22Rv1 (cell line): ENCODE results near the gene SLC34A3.

ENCODE experiments used
- H3K27ac ChIP-seq: fragments of 450-650 bp; 2 replicates; pipeline ENCODE4 v1.5.1; 2017
- ZFX ChIP-seq: fragments of 450-650 bp; IDR thresholded peaks from 2 replicates; pipeline ENCODE4 v1.6.1; 2017; ENCODE audit warnings: antibody characterized with exemption, borderline replicate concordance
- TF ChIP-seq, protein P1 (sequence below): fragments of 450-650 bp; IDR thresholded peaks from 2 replicates; pipeline ENCODE4 v1.5.1; 2017; ENCODE audit warnings: mild to moderate bottlenecking

SLC34A3 gene

DNA sequence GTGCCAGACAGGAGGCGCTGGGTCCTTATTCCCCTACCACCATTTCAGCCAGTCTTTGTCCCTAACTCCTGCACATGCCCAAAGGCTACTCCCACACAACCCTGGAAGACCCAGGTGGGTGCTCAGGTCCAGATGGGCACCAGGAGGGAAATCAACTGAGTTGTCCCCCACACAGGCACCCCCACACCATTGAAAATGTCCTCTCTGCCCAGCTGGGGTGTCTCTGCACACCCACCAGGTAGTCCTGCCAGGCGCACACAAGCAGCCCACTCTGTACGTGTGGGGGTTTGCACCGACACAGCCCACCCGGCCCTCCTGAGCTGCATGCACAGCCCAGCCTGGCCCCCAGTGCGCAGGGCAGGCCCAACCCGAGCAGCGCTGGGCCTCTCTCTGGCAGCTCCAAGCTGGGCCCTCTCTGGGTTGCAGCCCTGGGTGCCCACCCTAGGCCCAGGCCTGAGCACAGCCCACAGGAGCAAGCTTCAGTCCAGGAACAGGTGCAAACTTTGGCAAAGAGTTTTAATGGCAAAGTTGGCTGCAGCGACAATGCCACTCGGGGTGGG is 10.9 kb upstream of the SLC34A3 start:
- TF ChIP-seq, protein P1, sequence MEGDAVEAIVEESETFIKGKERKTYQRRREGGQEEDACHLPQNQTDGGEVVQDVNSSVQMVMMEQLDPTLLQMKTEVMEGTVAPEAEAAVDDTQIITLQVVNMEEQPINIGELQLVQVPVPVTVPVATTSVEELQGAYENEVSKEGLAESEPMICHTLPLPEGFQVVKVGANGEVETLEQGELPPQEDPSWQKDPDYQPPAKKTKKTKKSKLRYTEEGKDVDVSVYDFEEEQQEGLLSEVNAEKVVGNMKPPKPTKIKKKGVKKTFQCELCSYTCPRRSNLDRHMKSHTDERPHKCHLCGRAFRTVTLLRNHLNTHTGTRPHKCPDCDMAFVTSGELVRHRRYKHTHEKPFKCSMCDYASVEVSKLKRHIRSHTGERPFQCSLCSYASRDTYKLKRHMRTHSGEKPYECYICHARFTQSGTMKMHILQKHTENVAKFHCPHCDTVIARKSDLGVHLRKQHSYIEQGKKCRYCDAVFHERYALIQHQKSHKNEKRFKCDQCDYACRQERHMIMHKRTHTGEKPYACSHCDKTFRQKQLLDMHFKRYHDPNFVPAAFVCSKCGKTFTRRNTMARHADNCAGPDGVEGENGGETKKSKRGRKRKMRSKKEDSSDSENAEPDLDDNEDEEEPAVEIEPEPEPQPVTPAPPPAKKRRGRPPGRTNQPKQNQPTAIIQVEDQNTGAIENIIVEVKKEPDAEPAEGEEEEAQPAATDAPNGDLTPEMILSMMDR, result no peak
- no peak for TF ChIP-seq ZFX
- H3K27ac ChIP-seq, result peak overlapping the region; percentile 97

DNA sequence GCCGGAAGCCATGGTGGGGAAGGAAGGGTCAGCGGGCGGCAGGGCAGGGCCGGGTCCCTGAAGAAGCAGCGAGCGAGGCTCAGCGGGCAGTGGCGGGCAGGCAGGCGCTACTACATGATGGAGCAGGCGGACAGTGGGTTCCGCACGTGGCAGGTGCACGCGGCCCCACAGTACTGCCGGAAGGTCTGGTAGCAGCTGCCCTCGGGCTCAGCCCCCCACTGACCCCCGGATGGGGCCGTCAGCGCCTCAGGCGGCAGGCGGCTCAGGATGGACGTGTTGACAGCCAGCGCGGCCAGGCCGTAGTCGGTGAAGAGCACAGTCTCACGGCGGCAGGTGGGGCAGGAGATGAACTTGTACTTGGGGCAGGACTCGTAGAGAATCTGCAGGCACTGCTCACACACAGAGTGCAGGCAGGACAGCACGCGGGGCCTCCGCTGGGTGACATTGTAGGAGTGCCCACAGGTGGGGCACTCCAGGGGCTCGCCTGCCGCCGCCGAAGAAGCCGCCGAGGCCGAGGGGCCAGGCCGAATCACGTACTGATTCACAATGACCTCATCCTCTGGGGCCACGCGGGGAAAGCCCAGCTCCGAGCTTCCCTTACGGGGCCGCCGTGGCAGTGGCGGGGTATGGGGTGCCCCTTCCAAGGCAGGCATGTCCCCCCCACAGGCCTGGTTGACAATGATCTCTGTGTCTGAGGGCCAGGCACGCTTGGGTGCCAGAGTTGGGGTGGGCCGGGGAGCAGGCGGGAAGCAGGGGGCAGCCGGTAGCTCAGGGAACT is 10.2 kb upstream of the SLC34A3 start:
- H3K27ac ChIP-seq, result peak overlapping the region; percentile 97
- TF ChIP-seq, protein P1, result no peak
- no peak for TF ChIP-seq ZFX

DNA sequence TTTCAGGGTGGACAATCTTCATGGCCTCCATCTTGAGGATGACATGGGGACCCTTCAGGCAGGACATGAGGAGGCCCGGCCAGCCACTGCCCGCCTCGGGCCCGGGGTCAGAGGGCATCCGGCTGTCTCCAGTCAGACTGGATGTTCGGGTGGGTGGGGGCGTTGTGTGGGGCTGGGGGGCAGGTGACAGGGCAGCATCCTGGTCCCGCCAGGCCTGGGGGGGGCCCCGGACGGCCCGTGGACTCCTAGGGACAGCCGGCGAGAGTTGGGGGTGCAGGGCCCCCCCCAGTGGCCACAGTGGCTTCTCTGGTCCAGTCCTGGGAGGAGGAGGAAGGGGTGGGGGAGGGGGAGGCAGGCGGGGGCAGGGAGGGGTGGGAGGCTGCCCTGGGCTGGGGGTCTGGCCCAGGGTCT is 9.6 kb upstream of the SLC34A3 start:
- peak overlapping the region; percentile 97 for H3K27ac ChIP-seq
- TF ChIP-seq, protein P1, result no peak
- TF ChIP-seq ZFX, result no peak

DNA sequence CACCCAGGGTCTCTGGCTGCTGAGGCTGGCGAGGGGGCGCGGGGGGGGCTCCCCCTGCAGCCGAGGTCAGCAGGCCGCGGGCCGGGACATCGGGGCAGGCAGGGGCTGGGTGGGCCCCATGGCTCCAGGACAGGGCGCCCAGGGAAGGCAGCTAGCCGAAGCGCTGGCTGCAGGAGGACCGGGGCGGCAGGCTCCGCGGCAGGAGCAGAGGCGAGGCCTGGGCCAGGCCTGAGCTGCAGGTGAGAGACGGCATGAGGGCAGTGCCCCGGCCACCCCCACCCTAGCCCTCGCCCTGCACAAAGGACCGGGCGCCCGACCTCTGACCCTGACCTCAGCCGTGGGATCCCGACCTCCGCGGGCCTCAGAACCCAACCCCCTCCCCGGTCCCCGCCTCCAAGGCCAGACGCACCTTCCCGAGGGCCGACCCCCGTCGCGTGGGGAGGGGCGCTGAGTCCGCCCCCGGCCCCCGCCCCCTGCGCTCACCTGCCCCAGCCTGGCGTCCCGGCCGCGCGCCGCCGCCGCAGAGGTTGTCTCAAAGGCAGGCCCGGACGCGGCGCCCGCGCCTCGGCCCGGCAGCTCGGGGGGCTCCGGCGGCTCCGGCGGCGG is 9.1 kb upstream of the SLC34A3 start:
- H3K27ac ChIP-seq, result peak overlapping the region; percentile 97
- no peak for TF ChIP-seq ZFX
- TF ChIP-seq, protein P1, result no peak

DNA sequence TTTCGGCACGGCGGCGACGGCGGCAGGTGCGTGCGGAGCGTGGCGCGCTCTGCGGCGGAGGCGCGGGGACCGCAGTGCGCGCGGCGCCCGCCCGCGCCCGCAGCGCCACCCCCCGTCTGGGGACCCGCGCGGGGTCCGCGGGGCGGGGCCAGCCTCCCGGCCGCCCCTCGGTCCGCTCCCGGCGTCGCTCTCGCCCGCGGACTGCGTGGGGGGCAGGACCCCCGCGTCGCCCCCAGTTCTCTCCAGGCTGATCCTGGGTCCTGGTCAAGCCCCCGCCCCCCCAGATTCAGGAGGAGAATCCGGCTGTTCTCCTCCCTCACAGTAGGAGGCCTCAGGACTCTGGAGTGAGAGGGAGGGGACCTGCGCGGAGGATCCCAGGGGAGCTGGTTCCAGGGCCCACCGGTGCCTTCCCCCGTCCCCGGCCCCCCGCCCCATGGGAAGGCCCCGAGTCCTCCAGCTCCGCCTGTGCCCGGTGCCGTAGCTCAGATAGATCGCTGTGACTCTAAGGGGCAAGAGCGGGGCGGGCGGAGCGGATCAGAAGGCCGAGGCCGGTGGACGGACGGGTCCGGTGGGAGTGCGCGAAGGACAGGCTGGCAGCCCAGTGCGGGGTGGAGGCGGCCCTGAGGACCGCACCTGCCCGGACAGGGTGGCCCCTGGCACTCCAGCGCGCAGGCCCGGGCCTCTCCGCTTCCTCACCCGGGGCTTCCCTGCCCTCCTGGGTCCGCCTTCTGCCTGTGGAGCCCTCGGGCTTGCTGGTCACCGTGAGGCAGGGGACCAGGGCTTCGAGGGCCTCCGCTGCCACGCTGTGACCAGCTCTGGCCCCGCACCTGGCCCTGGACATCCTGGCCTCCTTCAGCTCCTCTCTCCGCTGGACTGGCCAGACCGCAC is 8.3 kb upstream of the SLC34A3 start, which contains the start of gene RNF208:
RNF208 (minus strand) TSS at position 51 of the 888 bp plus-strand sequence. CDS start 1,028 bp downstream, outside the sequence.
- peak within 1 kb of the TSS; percentile 97 for H3K27ac ChIP-seq
- TF ChIP-seq, protein P1, result no peak
- no peak for TF ChIP-seq ZFX

DNA sequence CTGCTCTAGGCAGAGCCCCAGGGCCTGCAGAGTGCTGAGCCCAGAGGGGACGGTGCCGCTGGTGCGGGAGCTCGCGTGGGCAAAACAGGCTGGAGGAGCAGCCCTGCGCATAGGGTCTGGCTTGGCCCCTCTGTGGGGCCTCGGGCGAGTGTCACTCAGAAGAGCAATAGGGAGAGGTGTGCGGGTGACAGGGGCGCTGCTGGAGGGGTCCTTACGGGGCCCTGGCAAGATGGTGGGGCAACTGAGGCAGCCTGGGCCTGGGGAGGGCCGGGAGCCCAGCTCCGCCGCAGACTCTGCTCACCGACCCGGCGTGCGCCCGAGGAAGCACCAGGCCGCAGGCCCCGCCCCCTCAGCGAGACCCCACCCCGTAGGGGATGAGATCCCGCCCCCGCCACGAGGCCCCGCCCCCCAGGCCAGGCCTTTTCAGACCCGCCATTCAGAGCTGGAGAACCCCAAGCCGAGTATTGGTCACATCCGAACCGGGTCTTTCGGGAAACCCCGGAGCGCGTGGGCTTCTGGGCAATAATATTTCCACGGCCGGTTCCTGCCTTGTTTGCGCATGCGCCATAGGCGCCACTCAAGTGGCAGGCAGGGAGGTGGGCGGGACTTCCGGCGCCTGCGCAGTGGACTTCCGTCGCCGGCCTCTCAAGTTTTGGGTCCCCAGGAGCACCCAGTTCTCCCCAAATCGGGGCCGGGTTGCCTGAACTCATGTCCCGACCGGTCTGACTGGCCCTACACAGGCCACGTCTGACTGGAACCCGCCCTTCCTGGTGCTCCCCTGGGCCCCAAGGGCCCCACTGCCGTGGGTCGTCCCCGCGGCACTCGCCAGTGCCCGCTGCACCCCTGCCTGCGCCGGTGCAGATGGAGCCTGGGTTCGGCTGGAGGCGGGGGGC is 7.4 kb upstream of the SLC34A3 start:
- TF ChIP-seq ZFX, result no peak
- TF ChIP-seq, protein P1, result no peak
- H3K27ac ChIP-seq, result peak overlapping the region; percentile 97
